Measurements from ENCODE around the gene SERPINE2.

DNA sequence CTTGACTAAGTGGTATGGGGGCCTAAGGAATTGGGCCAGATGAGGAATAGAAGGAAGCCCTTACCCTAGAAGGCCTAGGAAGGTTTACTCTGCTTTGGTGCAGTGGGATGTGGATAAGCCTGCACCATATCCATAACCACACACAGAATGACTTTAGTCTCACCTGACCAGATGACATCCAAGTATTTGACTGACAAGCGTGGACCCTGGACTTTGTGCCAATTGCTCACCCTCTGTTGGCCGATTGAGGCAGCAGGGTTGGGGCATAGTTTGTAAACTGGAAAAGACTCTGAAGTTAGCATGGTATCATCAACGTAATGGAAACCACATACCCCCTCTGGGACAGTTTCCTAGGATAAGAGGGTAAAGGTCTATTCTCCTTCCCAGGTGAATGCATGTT is 36.5 kb upstream of the SERPINE2 start:
- TF ChIP-seq, protein P1, sequence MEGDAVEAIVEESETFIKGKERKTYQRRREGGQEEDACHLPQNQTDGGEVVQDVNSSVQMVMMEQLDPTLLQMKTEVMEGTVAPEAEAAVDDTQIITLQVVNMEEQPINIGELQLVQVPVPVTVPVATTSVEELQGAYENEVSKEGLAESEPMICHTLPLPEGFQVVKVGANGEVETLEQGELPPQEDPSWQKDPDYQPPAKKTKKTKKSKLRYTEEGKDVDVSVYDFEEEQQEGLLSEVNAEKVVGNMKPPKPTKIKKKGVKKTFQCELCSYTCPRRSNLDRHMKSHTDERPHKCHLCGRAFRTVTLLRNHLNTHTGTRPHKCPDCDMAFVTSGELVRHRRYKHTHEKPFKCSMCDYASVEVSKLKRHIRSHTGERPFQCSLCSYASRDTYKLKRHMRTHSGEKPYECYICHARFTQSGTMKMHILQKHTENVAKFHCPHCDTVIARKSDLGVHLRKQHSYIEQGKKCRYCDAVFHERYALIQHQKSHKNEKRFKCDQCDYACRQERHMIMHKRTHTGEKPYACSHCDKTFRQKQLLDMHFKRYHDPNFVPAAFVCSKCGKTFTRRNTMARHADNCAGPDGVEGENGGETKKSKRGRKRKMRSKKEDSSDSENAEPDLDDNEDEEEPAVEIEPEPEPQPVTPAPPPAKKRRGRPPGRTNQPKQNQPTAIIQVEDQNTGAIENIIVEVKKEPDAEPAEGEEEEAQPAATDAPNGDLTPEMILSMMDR (IDR thresholded peaks at IDR 0.05) = no peak
- no peak for TF ChIP-seq POLR2A (IDR thresholded peaks at IDR 0.05)
